Renal pelvis (tissue), 12 donors: ENCODE measurements around the gene KLRK1. TPM values are rescaled to one million over a fixed set of nuclear protein-coding genes. Genes with fewer than 3 reads are reported as not detected.
A peak's percentile ranks its signal among the peaks of the same experiment; 100 is the strongest.
"Not testable (repeated sequence)": the region's sequence is repeated elsewhere in the genome, so short reads cannot be mapped to it uniquely, and the experiment has no call there.

Source experiments
- DNase-seq: peaks from one replicate; pipeline ENCODE4 v3.0.0-alpha.2; 2013
- long read RNA-seq, 16 experiments: transcript quantifications; one replicate each; lab custom pipeline, GENCODE V29; 2026
- polyA plus RNA-seq, 3 donors: library from polyadenylated mRNA; unstranded; fragments of 120-200 nt; gene quantifications; one replicate each; pipeline ENCODE4 v1.2.1, GENCODE V29; 2013; ENCODE audit not compliant: insufficient read length in 3 of 3

The KLRK1 gene
- polyA plus RNA-seq, result 1 to 10 TPM in 1 of 3 donors, under 1 TPM in 2; 0.53 to 1.2 (median 0.97) TPM
- long read RNA-seq, donor 1, result 0 reads
- long read RNA-seq, donor 2, result 0 reads
- long read RNA-seq, donor 3, result 0 reads
- long read RNA-seq, donor 4, result 0 reads
- long read RNA-seq, donor 5, result 0 reads
- long read RNA-seq, donor 6, result 0 reads
- long read RNA-seq, donor 7, result 0 reads
- long read RNA-seq, donor 8, result 0 reads
- long read RNA-seq, donor 9, result 0 reads
- long read RNA-seq, donor 10, result 0 reads
- long read RNA-seq, donor 11, result 0 reads
- long read RNA-seq, donor 12, result 0 reads
- long read RNA-seq, donor 13, result 0 reads
- long read RNA-seq, donor 14, result 0 reads
- long read RNA-seq, donor 15, result 0 reads
- long read RNA-seq, donor 16, result 0 reads

DNA sequence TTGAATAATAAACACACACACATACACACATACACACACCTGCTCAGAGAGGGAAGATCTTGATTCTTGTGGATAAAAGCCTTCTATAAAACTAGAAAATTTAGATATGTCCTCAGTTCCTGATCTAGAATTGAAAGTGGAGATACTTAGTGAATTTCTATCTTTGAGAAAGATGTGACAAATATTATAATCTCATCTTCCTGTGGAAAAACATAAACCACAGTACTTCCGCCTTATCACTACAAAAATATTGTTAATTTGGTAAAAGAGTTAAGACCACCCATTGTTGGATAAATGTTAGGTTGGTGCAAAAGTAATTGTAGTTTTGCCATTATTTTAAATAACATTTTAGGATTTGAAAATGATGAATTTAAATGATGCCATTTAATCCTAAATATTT is at the start of gene KLRK1:
Gene KLRK1, minus strand, starts transcription at position 138 of the 400 bp plus-strand sequence. CDS start 1,231 bp downstream, outside the sequence.
- no peak for DNase-seq

GRCh38 chr12:10437601-10438000 is 47.8 kb upstream of the KLRK1 start:
- not testable (repeated sequence) for DNase-seq

DNA sequence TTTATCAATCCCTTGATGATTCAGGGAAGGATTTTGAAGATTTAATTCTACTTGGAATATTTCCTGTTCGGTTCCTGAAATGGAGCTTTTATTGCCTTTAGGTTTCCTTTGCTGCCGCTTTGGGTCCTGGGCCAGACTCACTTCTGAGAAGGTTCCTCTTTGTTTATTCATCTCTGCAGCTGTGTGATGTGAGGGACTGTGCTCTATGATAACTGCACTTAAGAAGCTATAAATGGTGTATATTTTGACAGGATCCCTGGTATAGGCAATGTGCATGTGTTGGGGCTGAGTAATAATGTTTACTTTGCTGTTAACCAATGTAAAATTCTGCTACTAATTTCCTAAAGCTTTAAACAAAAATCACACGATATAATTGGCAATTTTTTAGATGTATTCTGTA is 46.0 kb upstream of the KLRK1 start, which contains the start of gene KLRC2:
Gene KLRC2, minus strand, starts transcription at position 195 of the 400 bp plus-strand sequence. Its CDS starts 24 bp downstream, at position 171.
- not testable (repeated sequence) for DNase-seq

- not testable (repeated sequence) for DNase-seq
Observed at GRCh38 chr12:10430623-10431022, 40.8 kb upstream of the KLRK1 start.

DNA sequence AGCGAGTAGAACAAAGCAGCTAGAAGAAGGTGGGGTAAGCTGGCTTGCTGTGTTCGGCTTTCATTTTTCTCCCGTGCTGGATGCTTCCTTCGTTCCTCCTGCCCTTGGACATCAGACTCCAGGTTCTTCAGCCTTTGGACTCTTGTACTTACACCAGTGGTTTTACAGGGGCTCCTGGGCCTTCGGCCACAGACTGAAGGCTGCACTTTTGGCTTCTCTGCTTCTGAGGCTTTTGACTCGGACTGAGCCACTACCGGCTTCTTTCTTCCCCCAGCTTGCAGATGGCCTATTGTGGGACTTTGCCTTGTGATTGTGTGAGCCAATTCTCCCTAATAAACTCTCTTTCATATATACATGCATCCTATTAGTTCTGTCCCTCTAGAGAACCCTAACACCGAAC is 36.1 kb upstream of the KLRK1 start:
- not testable (repeated sequence) for DNase-seq

- not testable (repeated sequence) for DNase-seq
Observed at GRCh38 chr12:10424260-10424899, 34.5 kb upstream of the KLRK1 start.

GRCh38 chr12:10422159-10422558 is 32.3 kb upstream of the KLRK1 start:
- DNase-seq, result not testable (repeated sequence)

DNA sequence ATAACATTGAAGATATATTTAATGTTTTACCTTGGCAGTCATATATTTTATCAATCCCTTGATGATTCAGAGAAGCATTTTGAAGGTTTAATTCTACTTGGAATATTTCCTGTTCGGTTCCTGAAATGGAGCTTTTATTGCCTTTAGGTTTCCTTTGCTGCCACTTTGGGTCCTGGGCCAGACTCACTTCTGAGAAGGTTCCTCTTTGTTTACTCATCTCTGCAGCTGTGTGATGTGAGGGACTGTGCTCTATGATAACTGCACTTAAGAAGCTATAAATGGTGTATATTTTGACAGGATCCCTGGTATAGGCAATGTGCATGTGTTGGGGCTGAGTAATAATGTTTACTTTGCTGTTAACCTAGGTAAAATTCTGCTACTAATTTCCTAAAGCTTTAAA is 30.5 kb upstream of the KLRK1 start, which contains the start of gene KLRC3:
Gene KLRC3, minus strand, starts transcription at position 262 of the 400 bp plus-strand sequence. Its CDS starts 45 bp downstream, at position 217.
- not testable (repeated sequence) for DNase-seq

GRCh38 chr12:10409392-10409791 is 19.6 kb upstream of the KLRK1 start, which contains the start of gene KLRC4:
Gene KLRC4 (minus strand): TSS chr12:10409757. CDS start chr12:10409575, 182 bp downstream.
- DNase-seq, result no peak

DNA sequence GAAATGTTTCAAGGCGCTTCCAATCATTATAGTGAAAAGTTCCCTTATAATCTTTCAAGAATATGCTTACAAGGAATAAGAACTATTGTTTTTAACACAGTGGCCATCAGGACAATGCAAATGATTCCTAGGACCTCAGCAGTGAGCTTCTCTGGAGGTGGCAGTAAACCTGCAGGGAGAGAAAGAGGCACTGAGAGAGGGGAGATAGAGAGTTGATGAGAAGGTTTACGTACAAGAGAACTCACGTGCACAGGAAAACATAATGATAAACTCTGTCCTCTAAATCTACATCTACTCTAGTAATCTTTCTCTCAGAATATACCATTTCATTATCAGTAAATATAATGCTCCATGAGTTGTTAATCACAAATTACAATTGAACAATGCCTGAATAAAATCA is 19.0 kb upstream of the KLRK1 start:
- DNase-seq, result no peak

DNA sequence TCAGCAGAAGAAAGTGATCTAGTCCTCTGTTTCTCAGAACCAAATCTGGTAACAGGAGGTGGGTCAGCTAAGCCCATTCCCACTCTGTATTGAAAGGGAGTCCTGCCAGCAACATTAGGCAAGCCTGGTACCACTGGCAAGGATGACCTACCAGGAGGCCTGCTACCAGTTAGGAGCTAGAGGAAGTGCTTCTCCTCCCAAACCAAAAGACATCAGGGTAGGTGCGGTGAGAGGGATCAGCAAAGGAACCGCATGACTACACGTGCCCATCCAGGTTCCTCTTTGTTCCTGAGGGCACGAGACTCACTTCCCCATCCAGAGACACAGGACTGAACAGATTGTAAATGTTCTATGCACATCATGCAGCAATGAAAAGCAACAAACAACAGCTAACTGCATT is 16.9 kb upstream of the KLRK1 start:
- DNase-seq, result no peak

DNA sequence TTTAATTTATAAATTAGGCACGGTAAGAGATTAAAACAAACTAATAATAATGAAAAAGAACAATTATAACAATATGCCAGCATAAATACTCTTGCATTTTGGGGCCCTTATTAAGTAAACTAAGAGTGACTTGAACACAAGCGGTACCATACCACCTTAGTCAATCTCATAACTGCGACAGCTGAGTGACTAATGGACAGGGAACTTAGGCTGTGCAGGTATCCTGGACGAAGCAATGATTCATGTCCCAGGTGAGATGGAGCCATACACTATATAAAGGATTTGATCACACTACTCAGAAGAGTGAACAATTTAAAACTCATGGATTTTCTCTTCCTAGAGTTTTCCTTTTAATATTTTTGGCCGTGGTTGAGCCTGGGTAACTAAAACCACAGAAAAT is 15.5 kb upstream of the KLRK1 start:
- no peak for DNase-seq

- no peak for DNase-seq
Observed at GRCh38 chr12:10404798-10405197, 15.0 kb upstream of the KLRK1 start.

GRCh38 chr12:10400829-10401228 is 11.0 kb upstream of the KLRK1 start:
- no peak for DNase-seq

DNA sequence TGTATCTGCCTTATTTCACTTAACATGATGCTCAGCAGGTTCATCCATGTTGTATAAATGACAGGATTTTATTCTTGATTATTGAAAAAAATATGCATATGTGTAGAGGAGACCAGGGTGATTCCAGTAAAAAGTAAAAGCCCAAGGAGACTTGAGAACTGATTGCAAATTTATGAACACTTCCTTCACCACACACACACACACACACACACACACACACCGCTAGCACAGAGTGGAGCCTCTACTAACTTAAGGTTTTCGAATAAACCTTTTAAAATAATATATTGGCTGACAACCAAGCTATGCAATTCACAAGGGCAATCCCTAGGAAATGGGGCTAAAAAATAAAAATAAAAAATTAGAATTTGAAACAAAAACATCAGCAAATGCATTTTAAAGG is 8.3 kb upstream of the KLRK1 start:
- DNase-seq, result no peak

GRCh38 chr12:10397296-10397695 is 7.5 kb upstream of the KLRK1 start:
- no peak for DNase-seq

DNA sequence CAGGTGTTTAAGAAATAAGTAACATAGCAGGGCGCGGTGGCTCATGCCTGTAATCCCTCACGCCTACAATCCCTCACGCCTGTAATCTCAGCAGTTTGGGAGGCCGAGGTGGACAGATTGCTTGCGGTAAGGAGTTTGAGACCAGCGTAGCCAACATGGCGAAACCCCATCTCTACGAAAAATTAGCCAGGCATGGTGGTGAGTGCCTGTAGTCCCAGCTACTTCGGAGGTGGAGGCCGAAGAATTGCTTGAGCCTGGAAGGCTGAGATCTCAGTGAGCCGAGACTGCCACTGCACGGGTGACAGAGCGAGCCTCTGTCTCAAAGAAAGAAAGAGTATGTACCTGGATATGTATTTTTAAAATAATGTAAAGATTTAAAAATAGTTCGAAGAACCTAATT is 6.3 kb upstream of the KLRK1 start:
- not testable (repeated sequence) for DNase-seq

GRCh38 chr12:10395390-10395998 is 5.7 kb upstream of the KLRK1 start:
- peak; percentile 24 for DNase-seq

DNA sequence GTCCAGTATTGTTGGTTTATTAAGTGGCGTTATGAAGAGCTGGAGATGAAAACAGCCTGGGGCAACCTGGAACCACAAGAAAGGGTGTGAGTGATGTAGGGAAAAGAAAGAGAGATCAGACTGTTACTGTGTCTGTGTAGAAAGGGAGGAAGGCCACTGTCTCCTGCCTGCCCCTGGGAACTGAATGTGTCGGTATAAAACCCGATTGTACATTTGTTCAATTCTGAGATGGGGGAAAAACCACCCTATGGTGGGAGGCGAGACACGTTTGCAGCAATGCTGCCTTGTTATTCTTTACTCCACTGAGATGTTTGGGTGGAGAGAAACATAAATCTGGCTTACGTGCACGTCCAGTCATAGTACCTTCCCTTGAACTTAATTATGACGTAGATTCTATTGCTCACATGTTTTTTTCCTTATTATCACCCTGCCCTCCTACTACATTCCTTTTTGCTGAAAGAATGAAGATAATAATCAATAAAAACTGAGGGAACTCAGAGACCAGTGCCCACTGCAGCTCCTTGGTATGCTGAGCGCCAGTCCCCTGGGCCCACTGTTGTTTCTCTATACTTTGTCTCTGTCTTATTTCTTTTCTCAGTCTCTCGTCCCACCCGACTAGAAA is 4.8 kb upstream of the KLRK1 start:
- DNase-seq, result not testable (repeated sequence)

DNA sequence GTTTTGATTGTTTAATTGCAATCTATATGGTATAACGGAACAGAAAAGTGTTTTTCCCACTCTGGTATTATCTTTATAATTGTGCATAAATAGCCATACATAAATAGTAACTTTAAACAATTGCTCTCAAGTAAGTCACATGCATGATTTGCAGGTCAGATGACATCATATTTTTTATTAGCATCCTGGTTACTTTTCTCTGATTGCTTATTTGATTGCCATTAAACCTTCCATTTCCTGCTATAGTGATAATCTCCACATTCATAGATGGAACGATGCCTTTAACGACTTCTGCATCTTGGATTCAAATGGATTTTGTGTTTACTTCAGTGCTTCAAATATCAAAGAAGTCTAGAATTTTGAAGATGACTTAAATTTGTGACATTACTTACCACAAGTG is 3.5 kb upstream of the KLRK1 start:
- no peak for DNase-seq

GRCh38 chr12:10392394-10392930 is 2.6 kb upstream of the KLRK1 start:
- no peak for DNase-seq

- DNase-seq, result not testable (repeated sequence)
Observed at GRCh38 chr12:10390991-10391390, 1.1 kb upstream of the KLRK1 start.
